Adrenal gland (tissue), 5 donors: Measurements from ENCODE around the gene SUN1.

ENCODE experiments used
- CTCF ChIP-seq, 6 experiments: fragments of 450-650 bp in 4 of 6; fragments of 200-600 bp in 2 of 6; sonication (generic) in 1 of 6; IDR thresholded peaks; 1 replicate in 5 of 6; 2 replicates in 1 of 6; pipeline versions ENCODE4 v1.5.1 to v1.8.0; 2016 to 2021; ENCODE audit warnings: antibody characterized with exemption in 6 of 6, mild to moderate bottlenecking in 2 of 6, moderate library complexity in 1 of 6
- POLR2A ChIP-seq, 2 donors: fragments of 450-650 bp; IDR thresholded peaks; one replicate each; pipeline ENCODE4 v1.6.1; 2017; ENCODE audit warnings: antibody characterized with exemption in 2 of 2, mild to moderate bottlenecking in 2 of 2, moderate library complexity in 1 of 2
- donor health status: DM: no; HTN: no; CAD: no.

DNA sequence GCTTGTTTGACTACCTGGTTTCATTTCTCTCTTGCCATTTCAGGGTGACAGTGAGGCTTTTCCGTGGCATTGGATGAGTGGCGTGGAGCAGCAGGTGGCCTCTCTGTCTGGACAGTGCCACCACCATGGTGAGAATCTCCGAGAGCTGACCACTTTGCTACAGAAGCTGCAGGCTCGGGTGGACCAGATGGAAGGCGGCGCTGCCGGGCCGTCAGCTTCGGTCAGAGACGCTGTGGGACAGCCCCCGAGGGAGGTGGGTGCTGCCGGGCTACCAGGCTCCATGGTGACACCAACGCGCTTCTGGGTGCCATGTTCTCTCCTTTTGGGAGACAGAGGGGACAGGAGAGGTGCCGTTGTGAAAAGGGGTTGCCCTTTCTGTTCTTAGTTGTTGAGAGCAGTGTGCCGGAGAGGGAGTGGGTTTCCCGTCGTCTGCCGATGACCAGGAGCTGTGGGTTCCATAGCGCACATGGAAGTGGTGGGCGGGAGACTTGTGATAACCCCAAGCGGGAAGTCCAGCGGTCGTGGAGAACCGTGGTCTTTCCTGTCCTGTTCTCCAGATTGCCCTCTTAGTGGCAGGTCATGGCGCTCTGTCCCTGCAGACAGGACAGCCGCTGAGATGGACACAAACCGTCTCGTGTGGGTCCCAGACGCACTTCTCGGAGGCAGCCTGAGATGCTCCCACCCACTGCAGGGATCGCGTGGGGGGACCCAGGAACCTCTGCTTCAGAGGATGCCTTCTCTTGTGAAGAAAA, 21.3 kb downstream of the SUN1 start:
- no peak for TF ChIP-seq CTCF (IDR thresholded peaks at IDR 0.05)
- TF ChIP-seq POLR2A (IDR thresholded peaks at IDR 0.05), result no peak
